H4 (cell line): ENCODE results near the gene MAPRE3. TPM values are rescaled to one million over a fixed set of nuclear protein-coding genes. Genes with fewer than 3 reads are reported as not detected.

Experiments used
- DNase-seq: peaks from one replicate; pipeline ENCODE4 v3.0.0-alpha.2; 2015; ENCODE audit warnings: low spot score
- total RNA-seq: library from RNA; depleted of rRNA; stranded (reverse); fragments of >200 nt; shearing (Covaris generic); gene quantifications from 2 replicates; pipeline ENCODE4 v1.2.3, GENCODE V29; 2014

The MAPRE3 gene
- total RNA-seq, 1 experiment from 2014 or later: 4.0 TPM

DNA sequence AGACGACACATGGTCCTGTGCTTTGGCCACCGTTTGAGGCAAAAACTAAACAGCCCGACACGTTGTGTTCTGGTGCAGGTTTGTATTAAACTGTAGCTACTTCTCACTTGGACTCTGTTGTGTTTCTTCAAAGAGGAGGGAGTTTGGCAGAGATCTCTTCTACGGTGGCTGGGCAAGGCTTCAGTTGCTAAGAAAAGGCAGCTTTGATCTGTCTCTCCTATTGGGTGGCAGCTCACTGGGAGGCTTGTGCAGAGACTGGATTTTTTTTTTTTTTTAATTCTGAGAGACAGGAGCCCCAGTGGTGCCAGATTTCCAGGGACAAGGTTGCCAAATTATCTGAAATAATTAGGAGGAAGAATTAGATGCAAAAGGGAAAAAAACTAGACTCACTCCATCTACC, 20.2 kb upstream of the MAPRE3 start:
- DNase-seq: no peak

DNA sequence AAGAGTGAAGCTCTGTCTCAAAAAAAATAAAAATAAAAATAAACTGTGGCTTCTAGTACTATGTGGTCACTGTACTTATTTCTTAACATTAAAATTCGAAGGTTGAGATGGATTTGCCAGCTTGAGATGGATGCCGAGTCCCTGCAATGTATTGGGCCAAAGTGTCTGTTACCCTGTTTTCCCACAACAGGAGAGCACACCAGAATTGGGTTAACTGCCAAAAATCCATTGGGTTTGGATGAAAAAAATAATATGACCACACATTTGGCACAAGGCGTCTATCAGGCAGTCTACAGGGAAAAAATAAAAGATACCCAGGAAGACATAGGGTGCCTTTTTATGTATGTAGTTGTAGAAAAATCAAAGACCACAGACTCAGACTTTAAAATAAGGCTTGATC, 19.2 kb upstream of the MAPRE3 start:
- DNase-seq: no peak

DNA sequence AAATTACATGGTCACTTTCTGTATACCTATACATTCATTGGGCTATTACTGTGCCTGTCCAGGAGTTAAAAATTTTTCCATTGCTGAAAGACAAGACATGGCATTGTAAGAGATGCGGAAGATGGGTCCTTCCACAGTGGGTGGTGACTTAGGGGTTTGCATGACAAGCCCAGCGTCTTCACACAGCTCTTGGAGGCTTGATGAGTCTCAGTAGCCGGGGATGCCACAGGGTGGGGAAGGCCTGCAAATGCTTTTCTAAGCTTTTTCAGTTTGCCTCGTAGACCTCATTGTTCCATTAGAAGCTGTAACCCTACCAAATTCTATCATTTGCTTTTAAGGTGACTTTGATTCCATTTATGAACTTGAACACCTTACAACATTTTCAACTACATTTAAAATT, 18.1 kb upstream of the MAPRE3 start:
- DNase-seq: no peak

DNA sequence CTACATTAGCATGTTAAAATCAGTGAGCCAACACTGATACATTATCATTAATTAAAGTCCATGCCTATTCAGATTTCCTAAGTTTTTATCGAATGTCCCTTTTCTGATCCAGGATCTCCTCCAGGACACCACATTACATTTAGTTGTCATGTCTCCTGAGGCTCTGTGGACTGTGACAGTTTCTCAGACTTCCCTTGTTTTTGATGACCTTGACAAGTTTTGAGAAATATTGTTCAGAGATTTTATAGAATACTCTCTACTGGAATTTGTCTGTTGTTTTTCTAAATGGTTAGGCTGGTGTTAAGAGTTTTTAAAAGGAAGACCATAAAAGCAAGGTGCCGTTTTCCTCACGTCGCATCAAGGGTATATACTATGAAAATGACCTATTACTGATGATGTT, 16.3 kb upstream of the MAPRE3 start:
- DNase-seq: no peak

DNA sequence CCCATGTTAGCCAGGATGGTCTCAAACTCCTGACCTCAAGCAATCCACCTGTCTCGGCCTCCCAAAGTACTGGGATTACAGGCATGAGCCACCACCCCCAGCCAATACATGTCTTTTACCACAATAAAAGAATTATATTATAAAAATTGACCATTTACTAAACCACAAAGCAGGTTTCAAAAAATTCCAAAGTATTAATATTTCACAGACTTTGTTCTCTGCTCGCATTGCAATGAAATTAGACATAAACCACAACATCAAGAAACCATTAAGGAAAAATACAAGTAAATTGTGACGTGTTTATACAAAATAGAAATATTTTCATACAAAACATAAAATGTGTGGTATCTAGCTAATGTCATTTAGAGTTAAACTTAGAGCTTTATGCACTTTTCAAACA, 13.4 kb upstream of the MAPRE3 start:
- DNase-seq: no peak

DNA sequence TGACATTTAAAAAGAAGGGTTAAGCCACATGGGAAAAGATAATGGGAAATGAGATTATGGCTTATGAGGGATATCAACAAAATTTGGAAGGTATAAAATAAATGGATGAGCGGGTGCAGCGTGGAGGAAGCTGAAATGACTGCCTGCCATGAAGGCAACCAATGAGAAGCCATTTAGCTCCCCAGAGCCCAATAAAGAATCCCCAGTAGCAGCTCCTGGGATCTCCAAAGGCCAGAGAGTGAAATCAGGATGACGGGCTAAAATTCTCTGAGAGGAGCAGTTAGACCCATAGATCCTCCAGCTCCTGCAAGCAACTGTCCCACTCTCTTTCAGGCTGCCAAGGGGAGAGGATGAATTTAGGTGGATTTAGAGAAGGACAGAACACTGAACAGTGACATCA, 12.9 kb upstream of the MAPRE3 start:
- DNase-seq: no peak

DNA sequence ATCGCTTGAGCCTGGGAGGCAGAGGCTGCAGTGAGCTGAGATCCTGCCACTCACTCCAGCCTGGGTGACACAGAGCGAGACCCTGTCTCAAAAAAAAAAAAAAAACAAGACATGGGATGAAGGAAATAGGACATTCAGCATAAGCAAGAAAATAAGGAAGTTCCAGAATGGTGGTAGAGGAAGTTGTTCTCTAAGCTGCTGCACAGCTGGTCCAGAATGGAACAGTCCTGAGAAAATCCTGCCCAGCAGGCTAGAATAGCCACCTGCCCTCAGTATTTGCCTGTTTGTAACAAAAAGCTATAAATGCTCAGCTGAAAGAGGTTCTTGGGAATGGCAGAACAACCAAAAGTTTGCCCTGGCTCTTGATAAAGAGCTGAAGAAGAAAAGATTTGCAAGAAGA, 11.1 kb upstream of the MAPRE3 start:
- DNase-seq: no peak

DNA sequence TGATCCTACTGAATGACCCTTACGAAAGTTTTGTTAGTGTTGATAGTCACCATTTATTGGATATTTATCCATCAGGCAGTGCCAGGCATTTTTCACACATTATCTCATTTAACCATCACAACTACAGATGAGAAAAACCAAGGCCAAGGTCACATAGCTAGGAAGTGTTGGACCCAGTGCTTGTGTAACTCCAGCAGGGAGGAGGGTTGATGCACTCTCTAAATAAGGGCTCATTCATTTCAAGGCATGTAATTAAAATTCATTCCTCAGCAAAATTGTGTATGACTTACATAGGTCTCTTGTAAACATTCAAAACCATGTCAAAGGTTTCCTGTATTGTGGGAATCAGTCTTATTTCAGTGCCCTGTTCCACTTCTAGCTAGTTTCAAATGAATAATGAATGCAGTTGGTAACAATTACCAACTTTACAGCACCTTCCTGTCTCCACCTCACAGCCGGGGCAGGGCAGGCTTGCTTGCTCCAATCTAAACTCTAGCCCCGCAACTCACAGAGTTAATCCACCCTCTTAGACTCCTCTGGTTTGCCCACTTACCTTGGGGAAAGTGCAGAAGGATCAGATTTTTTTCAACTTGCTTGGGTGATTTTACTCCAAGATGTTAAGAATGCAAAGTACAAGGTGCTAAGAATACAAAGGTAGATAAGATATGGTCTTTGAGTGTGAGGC, 5.8 kb upstream of the MAPRE3 start:
- DNase-seq: no peak

DNA sequence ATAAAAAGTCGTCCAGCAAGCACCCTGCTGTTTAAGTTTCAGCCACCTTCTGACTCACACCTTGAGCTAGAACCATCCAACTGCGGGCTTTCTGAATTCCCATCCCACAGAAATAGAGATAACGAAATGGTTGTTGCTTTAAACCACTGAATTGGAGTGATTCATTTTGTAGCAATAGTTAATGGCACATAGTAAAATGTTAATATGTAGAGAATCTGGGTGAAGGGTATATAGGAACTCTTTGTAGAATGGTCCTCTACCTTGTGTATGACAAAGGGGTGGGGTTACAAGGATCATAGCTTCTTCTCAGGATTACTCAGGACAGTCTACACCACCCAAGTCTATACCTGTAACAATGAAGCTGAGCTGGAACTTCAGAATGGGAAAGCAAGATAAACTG, 2.4 kb upstream of the MAPRE3 start:
- DNase-seq: no peak

DNA sequence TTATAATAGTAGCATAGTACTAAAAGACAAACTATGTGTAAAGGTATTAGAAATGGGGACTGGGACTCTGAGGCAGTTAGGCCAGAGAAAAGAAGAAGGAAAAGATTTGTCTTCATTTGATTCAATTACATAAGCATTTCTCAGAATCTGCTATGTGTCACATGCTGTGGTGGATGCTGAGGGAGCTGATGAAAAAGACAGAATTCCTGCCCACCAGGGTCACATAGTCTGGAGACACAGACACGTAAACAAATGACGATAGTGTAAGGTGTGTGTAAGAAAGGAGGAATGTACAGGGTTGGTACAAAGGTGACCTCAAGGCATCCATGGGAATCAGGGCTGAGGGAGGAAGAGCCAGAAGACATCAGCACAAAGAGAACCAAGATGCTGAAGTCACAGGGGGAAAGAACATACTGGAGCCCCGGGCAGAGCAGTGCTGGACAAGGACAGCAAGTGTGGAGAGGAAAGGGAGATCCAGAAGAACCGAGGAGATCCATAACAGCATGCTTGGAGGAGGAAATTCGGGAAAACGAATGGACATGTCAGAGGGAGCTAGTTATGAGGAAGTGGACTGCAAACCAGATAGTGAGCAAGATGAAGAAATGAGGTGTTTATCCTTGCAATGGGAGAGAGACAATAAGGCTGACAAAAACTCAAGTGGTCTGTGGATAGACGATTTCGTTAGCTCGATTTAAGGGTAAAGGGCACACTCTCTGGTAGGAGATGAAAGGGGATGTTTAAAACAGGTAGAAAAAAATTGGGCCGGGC, 1.2 kb upstream of the MAPRE3 start:
- no peak for DNase-seq

DNA sequence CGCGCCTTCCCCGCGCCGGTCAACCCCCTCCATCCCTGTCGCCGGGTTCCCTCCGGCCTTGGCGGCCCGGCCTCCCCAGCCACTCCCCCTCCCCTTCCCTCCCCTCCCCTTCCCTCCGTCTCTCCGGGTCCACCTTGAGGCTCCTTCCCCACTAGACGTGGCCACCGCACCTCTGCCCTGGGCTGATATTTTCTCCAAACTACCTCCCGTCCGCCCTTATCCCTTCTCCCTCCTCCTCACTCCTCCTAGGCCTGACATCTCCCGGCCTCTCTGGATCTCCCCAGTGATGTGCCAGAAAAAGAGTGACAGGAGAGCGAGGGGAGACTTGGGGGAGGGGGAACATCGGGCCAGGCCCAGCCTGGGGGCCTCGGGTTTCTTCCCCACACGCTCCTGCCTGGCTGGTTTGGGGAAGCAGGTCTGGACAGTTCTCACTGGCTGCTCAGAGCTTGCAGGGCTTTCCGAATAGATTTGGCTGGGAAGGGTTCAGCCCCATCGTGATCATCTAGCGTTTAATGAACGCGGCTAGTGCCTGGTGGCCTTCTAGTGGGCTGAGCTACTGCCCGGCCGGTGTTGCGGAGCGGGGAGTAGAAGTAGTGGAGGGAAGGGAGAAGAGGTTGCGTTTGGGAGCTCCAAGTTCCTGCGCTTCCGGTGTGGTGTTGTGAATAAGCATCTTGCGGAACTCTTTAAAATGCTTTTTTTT, 641 bp downstream of the MAPRE3 start:
- DNase-seq: no peak

DNA sequence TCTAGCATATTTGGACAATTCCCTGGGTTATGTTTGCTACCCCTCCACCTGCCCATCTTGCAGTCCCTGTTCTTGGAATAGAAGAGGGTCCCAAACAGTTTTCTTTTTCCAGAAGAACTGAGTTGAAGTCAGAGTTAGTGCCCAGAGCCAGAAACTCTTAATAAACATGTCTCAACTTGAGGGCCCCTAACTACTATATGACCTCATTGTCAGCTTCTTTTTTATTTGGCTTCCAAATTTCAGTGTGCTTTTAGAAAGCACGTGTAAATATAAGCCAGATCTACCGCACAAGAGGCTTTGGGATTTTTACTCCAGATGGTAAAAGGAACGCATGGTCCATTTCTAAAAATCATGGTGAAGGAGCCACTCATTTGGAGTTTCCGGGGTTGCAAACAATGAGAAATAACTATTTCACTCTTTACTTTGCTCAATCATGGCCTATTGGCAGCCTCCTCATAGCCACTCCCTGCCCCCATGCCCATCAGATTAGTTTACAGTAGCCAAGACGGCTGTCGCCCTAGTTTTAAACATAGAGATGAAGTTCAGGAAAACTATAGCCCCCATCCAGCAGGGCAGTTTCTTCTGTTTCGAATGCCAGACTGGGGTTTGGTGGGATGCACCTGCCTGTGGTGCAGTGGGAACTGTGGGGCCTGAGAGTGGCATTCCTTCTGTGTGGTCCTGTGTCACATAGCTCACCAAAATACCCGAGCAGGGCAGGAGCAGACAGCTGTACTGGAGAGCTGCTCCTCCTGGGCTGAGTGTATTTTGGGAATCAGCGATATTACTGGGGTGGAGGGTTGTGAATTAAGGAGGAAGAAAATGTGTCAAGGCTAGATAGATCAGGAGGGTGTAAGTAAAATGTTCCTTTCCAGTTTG, 1.7 kb downstream of the MAPRE3 start:
- DNase-seq: no peak

DNA sequence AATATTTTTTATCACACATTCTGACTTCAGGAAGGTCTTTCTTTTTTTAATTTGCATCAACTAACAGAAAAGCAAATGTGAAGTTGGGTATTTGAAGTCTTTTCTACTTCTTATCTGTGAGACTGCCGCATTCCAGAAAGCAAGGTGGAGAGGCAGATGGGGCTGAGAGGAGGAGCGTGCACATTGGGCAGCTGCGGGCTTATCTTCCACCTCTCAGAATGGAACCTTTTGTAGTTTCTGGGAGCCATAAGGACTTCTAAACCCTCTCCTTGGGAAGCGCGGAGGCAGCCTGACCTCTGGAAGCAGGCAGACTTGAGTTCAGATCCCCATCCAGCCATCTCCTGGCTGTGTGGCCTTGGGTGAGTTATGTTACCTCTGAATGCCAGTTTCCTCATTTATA, 3.9 kb downstream of the MAPRE3 start:
- no peak for DNase-seq

DNA sequence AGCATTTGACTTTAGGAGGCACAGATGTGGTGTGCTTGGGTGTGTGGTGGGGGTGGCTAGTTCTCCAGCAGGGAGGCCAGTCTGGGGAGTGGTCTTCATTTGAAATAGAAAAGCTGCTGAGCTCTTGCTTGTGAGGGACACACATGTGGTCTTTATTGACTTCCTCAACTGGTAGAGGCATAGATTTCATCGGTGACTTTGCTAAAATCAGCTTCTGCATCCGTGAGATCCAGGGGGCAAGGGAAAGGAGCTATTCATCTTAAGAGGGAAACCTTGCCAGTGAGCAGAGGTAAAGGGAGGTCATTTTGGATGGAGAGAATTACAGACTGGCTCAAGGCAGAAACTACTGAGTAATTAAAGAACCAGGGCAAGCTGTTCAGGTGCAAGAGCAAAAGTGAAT, 4.7 kb downstream of the MAPRE3 start:
- no peak for DNase-seq

DNA sequence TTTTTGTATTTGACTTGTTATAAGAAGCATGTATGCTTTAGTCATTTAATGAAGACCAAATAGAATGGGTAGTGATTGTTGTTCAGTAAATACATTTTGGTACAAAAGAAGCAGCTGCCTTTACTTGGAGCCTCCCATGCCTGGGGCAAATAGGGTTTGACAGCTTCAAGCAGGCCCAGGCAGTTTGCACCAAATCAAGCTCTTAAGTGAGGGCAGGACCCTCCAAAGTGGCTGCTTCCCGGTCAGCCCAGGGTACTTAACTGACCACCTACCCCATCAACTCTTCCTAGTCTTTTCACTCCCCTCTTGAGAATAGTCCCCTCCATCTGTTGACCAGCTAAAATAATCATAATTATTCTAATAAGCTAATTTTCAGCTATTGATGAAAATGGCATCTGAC, 5.2 kb downstream of the MAPRE3 start:
- no peak for DNase-seq

DNA sequence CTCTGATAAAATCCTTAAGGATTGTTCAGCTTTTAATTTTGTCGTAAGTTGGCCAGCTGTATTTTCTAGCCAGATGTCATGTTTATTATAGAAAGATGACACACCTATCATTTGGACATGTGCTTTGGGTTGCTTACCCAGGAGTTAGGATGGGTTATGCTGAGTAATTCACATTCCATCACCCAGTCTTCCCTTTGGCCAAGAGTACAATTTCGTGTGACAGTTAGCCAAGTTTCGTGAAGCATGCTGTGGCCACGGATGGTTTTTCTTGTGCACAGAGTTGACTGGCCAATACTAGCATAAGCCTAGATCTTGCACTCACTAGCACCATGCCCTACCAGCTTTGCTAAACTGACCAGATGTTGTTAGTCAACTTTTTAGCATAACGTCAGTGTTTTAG, 5.8 kb downstream of the MAPRE3 start:
- DNase-seq: no peak

DNA sequence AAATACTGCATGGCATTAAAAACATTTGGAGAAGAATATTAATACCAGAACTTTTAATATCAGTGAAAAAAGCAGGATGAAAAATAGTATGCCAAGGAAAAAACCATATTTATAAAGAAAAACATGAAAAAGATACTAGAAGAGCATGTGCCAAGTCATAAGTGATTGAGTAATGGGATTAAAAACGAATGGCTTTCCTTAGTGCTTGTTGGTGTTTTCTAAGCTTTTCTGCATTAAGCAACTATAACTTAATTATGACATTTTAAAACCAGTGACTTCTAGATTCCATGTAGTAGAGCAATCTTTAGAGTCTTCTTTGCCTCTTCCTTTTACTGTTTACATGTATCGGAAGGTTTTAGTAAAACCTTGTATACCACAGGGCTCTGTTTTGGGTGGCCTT, 6.6 kb downstream of the MAPRE3 start:
- DNase-seq: no peak

DNA sequence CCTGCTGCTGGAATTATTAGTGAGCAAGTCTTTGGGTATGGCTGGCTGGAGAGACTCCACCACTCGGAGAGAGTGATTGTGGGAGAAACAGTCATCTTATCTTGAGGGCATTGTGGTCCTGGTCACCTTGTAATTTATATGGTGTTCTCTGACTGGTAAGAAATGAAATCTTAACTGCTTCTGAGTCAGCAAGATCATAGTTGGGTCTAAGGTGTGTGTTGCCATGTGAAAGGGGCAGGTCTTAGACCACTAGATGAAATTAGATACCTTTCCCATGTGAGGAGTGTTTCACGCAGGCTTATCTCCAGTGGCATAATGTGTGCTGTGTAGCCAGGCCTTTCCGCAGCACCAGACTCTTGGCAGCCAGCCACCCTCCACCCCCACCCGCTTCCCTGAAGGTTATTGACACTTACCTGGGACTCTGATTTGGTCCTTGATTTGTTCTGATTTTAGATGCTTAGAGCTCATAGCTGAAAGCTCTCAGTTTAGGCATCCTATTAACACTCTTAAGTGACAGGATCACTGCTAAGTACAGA, 7.7 kb downstream of the MAPRE3 start:
- peak; percentile 53 for DNase-seq

DNA sequence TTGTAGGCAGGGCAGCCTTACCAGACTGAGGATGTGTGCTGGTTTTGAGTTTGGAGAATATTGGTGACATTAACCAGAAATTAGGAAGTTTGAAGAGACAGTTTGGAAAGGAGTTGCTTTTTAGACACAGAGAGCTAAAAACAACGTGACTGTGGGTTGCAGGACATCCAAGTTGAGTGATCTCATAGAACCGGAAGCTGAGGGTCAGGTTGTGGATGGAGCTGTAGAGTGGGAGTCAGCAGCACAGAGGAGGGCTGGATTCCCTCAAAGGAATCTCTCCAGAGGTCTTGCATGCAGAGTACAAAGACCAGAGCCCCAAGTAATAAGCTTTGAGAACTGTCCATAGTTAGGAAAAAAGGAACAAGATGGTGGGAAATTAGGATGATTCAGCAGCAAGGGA, 9.3 kb downstream of the MAPRE3 start:
- DNase-seq: no peak

DNA sequence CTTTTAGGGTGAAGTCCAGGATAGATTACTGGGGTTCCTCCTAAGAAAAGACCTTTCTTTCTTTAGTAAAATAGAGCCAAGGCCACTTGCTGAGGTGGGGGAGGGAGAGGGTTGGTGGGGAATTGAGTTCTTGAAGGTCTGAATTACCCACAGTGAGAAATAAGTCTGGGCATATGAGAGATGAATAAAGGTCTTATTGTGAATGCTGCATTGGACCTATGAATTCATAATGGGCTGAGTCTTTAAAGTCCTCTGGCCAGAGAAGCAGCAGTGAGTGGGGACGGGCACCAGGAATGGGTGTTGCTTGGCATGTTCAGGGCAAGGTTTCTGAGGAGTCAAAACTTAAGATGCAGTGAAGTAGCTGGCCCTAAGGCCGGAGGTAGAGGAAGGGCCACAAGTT, 10.5 kb downstream of the MAPRE3 start:
- no peak for DNase-seq

DNA sequence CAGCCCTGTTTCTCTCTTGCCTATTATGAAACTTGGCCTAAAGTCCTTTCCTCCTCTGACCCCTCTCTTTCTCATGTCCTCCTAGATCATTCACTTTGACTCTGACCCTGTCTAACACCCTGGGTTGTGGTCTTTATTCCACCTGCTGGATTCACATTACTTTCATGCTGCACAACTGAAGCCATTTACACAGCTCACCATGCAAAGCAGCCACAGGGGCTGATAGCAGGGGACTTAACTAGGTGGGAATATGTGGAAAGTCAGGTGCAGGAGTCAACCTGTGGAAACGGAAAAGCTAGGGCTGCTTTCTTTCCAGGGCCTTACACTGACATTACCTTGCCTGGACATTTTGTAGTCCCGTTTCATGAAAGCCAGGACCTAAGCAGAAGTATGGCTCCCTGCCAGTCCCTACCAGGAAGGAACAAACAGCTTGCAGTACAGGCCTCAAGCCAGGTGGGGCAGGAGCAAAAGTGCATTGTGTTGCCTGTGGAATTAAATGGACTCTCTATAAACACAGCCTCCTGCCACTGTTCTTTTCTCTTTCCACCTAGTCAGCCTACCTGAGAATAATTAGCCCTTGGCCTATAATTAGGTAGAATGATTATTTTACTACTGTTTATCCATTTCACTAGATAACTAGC, 11.8 kb downstream of the MAPRE3 start:
- peak; percentile 71 for DNase-seq
